PC-3 (cell line): ENCODE data around the gene KIDINS220.

Experiments
- EZH2 ChIP-seq: fragments of 300-600 bp; sonication (generic); IDR thresholded peaks from one replicate; pipeline ENCODE4 v1.6.1; 2017; ENCODE audit warnings: antibody characterized with exemption, mild to moderate bottlenecking, low read length; ENCODE audit not compliant: unreplicated experiment
- TF ChIP-seq, protein P1 (sequence below): fragments of 300-600 bp; sonication (generic); conservative IDR thresholded peaks from 2 replicates; pipeline ENCODE4 v1.5.1; 2017; ENCODE audit warnings: antibody characterized with exemption, low read depth, mild to moderate bottlenecking, low read length

DNA sequence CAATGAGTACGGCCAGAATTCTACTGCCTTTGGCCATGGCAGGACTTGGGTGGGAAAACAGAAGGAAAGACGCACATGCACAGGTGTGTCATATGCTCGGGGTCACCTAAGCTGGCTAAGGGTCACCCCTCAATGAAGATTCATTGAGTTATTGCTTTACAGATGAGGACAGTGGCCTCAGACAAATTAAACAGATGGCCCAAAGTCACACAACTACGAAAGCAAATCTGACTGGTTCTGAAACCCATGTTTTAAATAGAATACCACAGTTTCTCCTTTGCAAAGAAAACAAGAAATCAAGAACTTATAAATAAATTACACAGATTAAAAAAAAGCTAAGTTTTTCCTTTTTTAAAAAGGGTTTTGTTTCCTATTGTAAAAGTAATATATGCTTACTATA, 85.0 kb downstream of the KIDINS220 start:
- no peak for TF ChIP-seq EZH2
- TF ChIP-seq, protein P1, sequence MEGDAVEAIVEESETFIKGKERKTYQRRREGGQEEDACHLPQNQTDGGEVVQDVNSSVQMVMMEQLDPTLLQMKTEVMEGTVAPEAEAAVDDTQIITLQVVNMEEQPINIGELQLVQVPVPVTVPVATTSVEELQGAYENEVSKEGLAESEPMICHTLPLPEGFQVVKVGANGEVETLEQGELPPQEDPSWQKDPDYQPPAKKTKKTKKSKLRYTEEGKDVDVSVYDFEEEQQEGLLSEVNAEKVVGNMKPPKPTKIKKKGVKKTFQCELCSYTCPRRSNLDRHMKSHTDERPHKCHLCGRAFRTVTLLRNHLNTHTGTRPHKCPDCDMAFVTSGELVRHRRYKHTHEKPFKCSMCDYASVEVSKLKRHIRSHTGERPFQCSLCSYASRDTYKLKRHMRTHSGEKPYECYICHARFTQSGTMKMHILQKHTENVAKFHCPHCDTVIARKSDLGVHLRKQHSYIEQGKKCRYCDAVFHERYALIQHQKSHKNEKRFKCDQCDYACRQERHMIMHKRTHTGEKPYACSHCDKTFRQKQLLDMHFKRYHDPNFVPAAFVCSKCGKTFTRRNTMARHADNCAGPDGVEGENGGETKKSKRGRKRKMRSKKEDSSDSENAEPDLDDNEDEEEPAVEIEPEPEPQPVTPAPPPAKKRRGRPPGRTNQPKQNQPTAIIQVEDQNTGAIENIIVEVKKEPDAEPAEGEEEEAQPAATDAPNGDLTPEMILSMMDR: no peak
